Hepatic stellate cell (primary cell): ENCODE results near the gene PLS1.
"Not testable (repeated sequence)": the region's sequence is repeated elsewhere in the genome, so short reads cannot be mapped to it uniquely, and the experiment has no call there.

Experiments
- DNase-seq: peaks from one replicate; pipeline ENCODE4 v3.0.0; 2011; ENCODE audit warnings: low spot score

The PLS1 gene

GRCh38 chr3:142595951-142596725, at the start of gene PLS1:
Gene PLS1 (plus strand): TSS chr3:142596393. CDS start chr3:142664238, 67,845 bp downstream.
- DNase-seq = peak; percentile 87

GRCh38 chr3:142549986-142550385, 46.2 kb upstream of the PLS1 start:
- DNase-seq = no peak

- not testable (repeated sequence) for DNase-seq
Measured at GRCh38 chr3:142552579-142552978, 43.6 kb upstream of the PLS1 start.

- no peak for DNase-seq
Measured at GRCh38 chr3:142553741-142554140, 42.5 kb upstream of the PLS1 start.

- DNase-seq = no peak
Measured at GRCh38 chr3:142560118-142560517, 36.1 kb upstream of the PLS1 start.

GRCh38 chr3:142563496-142563997, 32.6 kb upstream of the PLS1 start:
- DNase-seq = no peak

- DNase-seq = no peak
Measured at GRCh38 chr3:142566096-142566495, 30.1 kb upstream of the PLS1 start.

GRCh38 chr3:142568393-142569017, 27.7 kb upstream of the PLS1 start:
- DNase-seq = no peak

- not testable (repeated sequence) for DNase-seq
Measured at GRCh38 chr3:142569422-142569821, 26.8 kb upstream of the PLS1 start.

GRCh38 chr3:142574223-142574622, 22.0 kb upstream of the PLS1 start:
- not testable (repeated sequence) for DNase-seq

GRCh38 chr3:142574665-142575064, 21.5 kb upstream of the PLS1 start:
- DNase-seq = no peak

- no peak for DNase-seq
Measured at GRCh38 chr3:142576792-142577191, 19.4 kb upstream of the PLS1 start.

GRCh38 chr3:142577696-142578328, 18.4 kb upstream of the PLS1 start:
- no peak for DNase-seq

GRCh38 chr3:142578329-142579223, 17.6 kb upstream of the PLS1 start, which contains the start of gene ATR:
Gene ATR (minus strand): TSS chr3:142578733. CDS start chr3:142578704, 29 bp downstream.
- DNase-seq = peak; percentile 91

- no peak for DNase-seq
Measured at GRCh38 chr3:142580061-142580423, 16.2 kb upstream of the PLS1 start.

GRCh38 chr3:142581070-142581469, 15.1 kb upstream of the PLS1 start:
- not testable (repeated sequence) for DNase-seq

- DNase-seq = peak; percentile 51
Measured at GRCh38 chr3:142586803-142587406, 9.3 kb upstream of the PLS1 start.

GRCh38 chr3:142588703-142589102, 7.5 kb upstream of the PLS1 start:
- DNase-seq = no peak

- DNase-seq = not testable (repeated sequence)
Measured at GRCh38 chr3:142592268-142592667, 3.9 kb upstream of the PLS1 start.

- no peak for DNase-seq
Measured at GRCh38 chr3:142595141-142595540, 1.1 kb upstream of the PLS1 start.

- peak; percentile 47 for DNase-seq
Measured at GRCh38 chr3:142595581-142595950, 627 bp upstream of the PLS1 start.
